Activated gamma-delta T cell (primary cell): ENCODE results near the gene CDC42EP3.
A peak's percentile ranks its signal among the peaks of the same experiment; 100 is the strongest.

Experiments used
- DNase-seq: peaks from one replicate; lab custom pipeline; 2025; lab: John Stamatoyannopoulos, UW

The CDC42EP3 gene

GRCh38 chr2:37683921-37684780, 12.7 kb upstream of the CDC42EP3 start:
- DNase-seq = no peak

- no peak for DNase-seq
Observed at GRCh38 chr2:37683241-37683640, 11.8 kb upstream of the CDC42EP3 start.

- no peak for DNase-seq
Observed at GRCh38 chr2:37682473-37682872, 11.0 kb upstream of the CDC42EP3 start.

- no peak for DNase-seq
Observed at GRCh38 chr2:37681587-37681986, 10.1 kb upstream of the CDC42EP3 start.

GRCh38 chr2:37679072-37679695, 7.7 kb upstream of the CDC42EP3 start:
- no peak for DNase-seq

- no peak for DNase-seq
Observed at GRCh38 chr2:37676274-37676673, 4.8 kb upstream of the CDC42EP3 start.

- no peak for DNase-seq
Observed at GRCh38 chr2:37674946-37675345, 3.5 kb upstream of the CDC42EP3 start.

GRCh38 chr2:37672870-37673184, 1.4 kb upstream of the CDC42EP3 start:
- DNase-seq = no peak

GRCh38 chr2:37672104-37672869, 845 bp upstream of the CDC42EP3 start:
- peak; percentile 37 for DNase-seq

GRCh38 chr2:37671816-37672103, 318 bp upstream of the CDC42EP3 start:
- DNase-seq = no peak

GRCh38 chr2:37670378-37671008, 949 bp downstream of the CDC42EP3 start:
- DNase-seq = no peak

GRCh38 chr2:37669446-37669845, 2.0 kb downstream of the CDC42EP3 start:
- no peak for DNase-seq

- DNase-seq = no peak
Observed at GRCh38 chr2:37667704-37668103, 3.7 kb downstream of the CDC42EP3 start.

- no peak for DNase-seq
Observed at GRCh38 chr2:37666772-37667171, 4.7 kb downstream of the CDC42EP3 start.

- no peak for DNase-seq
Observed at GRCh38 chr2:37665604-37666362, 5.7 kb downstream of the CDC42EP3 start.

- DNase-seq = no peak
Observed at GRCh38 chr2:37665043-37665442, 6.4 kb downstream of the CDC42EP3 start.

GRCh38 chr2:37664231-37664643, 7.2 kb downstream of the CDC42EP3 start:
- DNase-seq = no peak

- DNase-seq = no peak
Observed at GRCh38 chr2:37663390-37663789, 8.1 kb downstream of the CDC42EP3 start.

- no peak for DNase-seq
Observed at GRCh38 chr2:37659723-37660122, 11.7 kb downstream of the CDC42EP3 start.

GRCh38 chr2:37658682-37659081, 12.8 kb downstream of the CDC42EP3 start:
- DNase-seq = no peak

GRCh38 chr2:37657471-37657870, 14.0 kb downstream of the CDC42EP3 start:
- no peak for DNase-seq
